Activated T-helper 1 cell treated with anti-CD3 and anti-CD28 coated beads, Interleukin-2, amount 50 U/mL, for 16 hours (primary cell): ENCODE results near the gene GALNT10.
"Not testable (repeated sequence)": the region's sequence is repeated elsewhere in the genome, so short reads cannot be mapped to it uniquely, and the experiment has no call there.

ENCODE experiments used
- DNase-seq, 2 donors: peaks; one replicate each; pipeline ENCODE4 v3.0.0-alpha.2; 2020; ENCODE audit warnings: low read depth in 1 of 2, low spot score in 1 of 2

GALNT10 gene

DNA sequence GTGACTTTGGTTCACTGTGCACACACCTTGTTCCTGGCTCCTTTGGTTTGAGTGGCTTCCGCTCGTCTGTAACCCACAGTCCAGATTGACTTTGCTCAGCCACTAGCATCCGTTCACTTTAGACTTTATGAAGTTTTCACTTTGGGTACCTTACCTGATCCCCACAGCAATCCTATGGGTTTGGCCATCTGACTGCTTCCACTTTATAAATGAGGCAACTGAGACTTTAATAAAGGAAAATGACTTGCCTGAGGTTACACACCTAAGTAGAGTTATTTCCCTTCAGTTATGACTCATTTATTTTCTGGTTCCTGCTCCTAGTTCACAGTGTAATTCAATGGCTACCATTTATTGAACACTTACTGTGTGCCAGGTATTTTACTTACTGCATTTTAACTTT, 161.0 kb downstream of the GALNT10 start:
- no peak for DNase-seq

DNA sequence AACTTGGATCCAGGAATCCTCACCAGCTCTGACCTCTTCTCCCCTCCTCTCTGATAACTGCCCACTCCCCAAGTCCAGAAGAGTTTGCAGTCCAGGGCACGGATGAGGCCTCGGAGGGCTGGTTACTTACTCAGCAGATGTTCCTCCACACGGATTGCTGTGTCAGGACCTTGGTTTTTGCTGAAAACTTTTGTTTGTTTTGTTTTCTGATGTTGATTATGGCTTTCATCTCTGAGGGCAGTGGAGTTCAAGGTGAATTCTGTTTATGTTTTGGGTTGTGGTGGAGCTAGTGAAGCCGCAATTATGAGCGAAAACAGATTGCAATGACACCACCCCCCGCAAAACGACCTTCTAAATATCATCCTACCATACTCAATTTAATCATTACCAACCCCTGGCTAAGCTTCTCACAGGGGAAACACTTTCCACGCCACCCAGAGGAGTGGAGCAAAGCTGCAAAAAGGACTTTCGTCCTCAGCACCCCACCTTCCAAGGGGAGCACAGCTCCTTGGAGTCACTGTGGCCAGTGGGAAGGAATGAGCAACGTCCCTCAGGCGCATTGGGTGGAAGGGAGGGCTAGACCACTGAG, 162.5 kb downstream of the GALNT10 start:
- DNase-seq, result no peak

DNA sequence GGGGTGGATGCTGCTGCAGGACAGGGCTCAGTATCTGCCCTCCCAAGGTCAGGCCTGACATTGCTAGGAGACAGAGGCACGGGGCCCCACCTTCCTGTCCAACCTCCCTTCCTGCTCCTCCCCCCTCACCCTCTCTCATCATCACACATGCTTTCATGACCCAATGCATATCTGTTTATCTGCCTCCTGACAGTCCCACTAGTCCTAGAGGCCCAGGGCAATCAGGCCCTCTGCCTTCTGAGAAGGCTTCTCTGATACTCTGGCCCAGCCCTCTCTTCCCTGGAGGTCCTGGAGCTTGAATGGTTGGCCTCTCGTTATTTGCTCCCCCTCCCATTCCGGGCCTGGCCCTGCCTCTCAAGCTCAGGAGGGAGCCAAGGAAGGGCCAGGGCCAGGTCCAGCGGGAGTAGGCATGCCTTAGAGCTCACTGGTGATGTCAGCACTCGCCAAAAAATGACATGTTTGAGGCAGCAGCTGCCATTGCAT, 164.6 kb downstream of the GALNT10 start:
- DNase-seq, result no peak

DNA sequence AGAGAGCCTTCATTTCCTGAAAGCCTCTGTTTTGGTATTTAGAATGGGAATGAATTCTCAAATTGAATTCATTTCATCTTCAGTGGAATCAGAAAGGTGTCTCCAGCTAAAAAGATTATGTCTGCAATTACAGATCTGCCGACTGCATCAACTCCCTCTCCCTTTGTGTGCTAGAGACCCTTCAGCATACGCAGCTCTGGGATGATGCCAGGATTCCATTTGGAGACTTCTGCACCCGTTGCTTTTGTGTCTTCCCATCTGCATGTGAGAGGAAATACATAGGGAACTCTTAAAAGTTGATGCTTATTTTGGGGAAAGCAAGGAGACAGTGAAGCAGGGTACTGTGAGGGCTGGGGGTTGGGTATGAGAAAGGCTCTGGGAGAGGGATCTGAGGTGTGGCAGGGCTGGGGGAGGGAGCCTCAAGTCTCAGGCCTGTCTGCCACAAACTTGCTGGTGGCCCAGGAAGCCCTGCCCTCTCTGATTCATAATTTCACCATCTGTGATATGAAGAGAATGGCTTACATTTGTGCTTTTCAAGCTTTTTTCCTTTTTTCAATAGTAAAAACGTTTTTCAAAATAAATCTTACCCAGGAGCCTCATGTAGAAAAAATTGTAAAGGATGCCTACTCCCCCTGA, 165.6 kb downstream of the GALNT10 start:
- DNase-seq, result no peak

DNA sequence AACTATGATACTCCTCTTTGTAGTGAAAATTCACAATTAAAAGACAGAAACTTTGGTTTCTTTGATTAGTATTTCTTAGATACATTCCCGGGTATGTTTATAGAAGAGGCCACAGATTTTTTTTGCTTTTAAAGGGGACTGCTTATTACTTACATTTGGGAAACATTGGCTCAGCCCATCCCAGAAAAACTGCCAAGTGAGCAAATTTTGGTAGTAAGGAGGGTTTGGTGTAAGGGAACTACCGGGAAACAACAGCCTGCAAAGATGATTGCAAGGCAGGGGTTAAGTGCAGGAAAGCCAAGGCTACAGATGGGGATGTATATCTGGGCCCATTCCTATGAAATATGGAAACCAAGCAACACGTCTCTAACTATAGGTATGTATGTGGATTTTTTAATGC, 166.4 kb downstream of the GALNT10 start:
- no peak for DNase-seq

DNA sequence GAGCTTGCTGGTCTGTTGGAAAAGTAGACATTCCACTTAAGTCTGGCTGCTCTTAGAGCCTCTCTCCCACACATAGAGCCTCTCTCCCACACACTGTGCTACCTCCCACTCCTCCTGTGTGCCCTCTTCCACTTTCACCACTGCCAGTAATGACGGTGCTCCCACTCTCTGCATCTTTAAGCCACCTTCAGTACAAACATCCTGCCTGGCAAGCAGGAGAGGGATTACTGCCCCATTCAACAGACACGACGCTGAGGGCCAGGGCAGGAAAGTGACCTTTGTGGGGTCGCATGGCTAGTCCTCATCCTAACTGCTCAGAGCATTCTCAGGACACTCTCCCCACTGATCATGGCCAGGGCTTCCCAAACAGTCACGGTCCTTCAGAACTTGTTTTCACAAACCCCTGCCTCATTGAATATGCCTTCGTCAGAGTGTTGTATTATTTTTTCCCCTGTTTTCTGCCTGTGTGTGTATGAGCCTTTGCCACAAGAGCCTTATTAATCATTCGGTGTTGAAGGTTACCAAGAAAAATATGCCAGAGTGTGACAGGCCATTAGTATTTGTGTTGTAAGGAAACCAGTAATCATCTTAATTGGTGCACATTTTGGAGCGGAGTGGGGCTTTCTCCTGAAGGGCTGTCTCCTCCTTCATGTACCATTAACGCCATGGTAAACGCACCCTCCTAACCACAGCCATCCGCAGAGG, 168.1 kb downstream of the GALNT10 start:
- DNase-seq, result no peak

DNA sequence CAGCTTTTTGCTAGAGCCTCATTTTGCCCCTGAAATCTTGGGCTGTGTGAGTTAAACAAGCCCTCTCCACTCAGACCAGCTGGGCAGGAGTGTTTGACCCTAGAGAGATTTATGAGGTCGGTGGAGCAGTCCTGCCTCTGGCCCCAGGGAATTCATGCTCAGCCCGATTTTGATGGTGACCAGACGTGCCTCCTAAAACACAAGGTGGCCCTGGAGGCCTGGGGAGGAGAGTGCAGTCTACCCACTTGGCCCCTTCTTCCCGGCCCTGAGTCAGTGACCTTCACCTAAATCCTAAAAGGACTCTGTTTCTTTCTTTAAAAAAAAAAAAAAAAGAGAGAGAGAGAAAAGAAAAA, 168.7 kb downstream of the GALNT10 start:
- DNase-seq, result no peak

DNA sequence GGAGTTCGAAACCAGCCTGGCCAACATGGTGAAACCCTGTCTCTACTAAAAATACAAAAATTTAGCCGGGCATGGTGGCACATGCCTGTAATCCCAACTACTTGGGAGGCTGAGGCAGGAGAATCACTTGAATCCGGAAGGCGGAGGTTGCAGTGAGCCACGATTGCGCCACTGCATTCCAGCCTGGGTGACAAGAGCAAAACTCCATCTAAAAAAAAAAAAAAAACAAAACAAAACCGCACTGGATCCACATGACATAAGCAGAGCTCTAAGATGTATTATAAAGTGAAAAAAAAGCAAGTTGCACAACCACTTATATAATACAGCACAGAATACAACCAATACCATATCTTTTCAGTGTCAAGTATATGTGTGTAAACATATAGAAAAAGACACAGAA, 169.7 kb downstream of the GALNT10 start:
- not testable (repeated sequence) for DNase-seq

DNA sequence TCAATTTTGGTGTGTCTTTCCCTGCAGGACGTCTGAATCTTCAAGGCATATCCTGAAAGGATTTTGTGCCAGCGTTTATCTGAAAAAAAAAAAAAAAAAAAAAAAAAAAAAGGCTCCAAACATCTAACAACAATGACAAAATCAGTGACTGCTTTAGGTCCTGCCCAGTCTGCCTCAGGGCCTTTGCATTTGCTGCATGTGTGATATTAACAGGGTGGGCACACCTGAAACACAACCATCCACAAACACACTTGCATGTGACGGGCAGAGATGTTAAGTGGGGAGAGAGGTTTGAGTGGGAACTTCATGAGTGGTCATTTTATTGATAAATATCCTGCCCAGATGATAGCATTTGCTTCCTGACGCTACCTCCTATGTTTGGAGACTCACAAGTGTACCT, 172.9 kb downstream of the GALNT10 start:
- no peak for DNase-seq

DNA sequence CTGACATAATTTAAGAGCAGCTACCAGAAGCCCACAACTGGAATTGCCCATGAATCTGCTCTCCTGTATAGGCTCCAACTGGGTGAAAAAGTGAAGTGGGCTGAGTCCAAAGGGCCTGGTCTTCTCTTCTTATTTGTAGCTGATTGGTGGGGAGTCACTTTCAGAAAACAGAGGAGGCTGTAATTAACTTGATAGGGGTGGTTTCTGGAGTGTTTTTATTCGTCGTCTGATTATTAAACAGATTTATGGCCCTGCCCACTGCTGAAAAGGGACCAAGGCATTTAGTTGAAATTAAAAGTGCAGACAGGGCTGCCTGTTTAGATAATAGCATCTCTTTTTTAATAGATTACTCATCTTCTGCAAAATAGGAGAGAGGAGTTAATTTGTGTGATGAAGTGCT, 174.2 kb downstream of the GALNT10 start:
- no peak for DNase-seq

DNA sequence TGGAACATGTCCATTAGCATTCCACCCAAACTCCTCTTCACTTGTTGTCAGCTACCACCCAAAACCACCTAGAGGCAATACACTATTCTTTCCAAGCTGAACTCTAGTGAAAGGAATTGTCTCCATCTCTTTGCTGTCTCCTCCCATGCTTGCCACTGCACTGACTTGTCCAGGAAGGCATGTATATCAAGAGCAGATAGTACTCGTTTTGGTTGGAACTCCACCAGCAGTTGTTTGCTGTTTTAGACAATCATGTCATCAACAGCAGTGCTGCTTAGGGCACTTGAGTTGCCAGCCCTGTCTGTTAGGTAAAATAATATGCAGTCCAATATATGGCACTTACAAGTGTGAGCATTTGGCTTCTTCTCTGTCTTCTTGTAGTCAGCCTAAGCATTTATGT, 175.3 kb downstream of the GALNT10 start:
- DNase-seq, result no peak

DNA sequence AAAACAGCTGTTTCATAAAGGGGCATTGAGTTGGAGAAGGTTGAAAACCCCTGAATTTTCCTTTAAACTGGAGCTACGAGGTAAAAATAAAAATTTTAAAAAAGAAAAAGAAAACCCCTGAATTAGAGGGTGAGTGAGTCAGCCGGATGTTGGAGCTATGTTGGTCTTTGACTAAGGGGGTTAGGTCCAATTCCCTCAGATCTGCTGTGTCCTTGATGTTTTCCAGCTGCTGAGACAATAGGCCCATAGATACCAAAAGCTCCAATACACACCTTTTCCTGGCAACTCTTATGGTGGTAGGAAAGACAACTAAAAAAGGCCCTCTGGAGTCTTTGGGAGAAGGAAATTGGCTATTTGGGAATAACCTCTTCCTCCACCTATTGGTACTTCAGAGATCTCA, 175.8 kb downstream of the GALNT10 start:
- no peak for DNase-seq

DNA sequence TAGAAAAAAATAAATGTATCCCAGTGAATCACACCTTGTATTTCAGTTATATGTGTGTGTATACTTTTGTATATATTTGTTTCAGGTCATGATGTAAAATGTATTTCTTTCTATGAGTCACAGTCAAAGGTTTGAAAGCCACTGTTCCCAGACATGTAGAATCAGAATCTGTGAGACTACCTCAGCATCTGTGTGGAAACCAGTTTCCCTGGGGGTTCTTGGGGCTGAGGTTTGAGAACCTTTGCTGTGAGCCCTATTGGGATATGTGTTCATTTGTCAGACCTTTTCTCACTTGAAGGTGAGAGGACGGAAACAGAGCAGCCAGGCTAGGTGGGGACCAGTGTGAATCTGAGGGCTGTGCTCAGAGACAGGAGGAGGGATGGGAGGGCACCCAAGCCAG, 176.6 kb downstream of the GALNT10 start:
- DNase-seq, result no peak

DNA sequence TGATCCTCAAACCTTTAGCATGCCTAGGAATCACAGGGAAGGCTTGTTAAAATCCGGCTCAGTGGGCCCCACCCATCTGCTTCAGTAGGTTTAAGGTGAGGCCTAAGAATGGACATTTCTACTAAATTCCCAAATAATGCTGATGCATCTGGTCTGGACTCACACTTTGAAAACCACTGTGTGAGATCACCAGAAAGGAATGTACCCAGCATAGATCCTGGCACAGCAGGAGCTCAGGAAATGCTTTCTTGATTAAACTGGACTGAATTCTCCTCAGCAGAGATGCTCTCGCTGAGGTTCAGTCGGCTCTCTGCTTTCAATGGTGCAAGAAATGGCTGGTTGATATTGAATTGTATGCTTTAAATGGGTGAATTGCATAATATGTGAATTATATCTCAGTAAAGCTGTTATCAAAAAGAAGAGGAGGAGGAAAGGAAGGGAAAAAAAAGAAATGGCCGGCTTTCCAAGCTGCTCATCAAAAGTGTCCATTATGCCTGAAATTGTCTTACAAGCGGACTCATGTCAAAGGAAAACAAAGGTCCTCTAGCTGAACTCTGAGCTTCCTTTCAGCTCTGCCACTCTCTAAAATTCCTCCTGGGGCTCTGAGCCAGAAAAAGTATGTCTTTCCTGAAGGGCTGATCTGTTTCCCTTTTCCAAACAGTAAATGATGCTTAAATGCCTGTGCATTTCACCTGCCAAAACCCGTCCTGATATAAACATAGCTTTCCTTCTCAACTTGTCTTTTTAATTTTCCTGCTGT, 177.7 kb downstream of the GALNT10 start:
- DNase-seq, result no peak

DNA sequence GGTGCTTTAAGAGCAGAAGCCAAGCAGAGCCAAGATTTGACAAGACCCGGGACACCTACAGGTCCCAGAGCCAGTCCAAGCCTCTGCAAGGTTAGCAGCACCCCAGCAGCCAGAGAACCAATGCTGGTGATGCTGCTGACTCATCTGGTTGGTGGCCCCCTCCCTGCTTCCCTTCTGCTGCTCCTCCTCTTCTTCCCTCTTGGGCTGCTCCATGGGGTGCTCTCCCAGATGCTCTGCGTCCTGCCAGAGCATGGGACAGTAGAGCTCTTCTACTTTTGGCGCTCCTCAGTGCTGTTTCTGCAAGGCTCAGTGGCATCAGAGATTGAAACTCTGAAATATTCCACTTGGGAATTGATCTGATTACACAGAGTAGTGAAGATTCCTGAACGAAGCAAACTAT, 179.1 kb downstream of the GALNT10 start:
- DNase-seq, result no peak

DNA sequence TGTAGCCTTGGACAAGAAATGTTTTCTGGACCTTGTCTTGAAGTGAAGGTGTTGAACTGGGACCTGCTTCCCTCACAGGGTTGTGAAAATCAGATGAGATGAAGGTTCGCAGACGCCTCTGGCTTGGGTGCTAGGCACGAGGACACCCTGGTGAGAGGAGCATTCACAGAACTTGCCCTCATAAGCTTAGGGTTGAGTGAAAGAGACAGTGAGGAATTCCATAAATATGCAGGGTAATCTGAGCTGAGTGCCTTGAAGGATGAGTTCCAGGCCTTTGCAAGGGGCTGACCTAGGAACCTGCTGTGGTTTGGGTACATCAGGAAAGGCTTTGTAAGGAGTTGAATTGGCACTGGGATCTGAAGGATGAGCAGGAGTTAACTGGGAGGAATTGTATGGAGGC, 179.6 kb downstream of the GALNT10 start:
- no peak for DNase-seq

DNA sequence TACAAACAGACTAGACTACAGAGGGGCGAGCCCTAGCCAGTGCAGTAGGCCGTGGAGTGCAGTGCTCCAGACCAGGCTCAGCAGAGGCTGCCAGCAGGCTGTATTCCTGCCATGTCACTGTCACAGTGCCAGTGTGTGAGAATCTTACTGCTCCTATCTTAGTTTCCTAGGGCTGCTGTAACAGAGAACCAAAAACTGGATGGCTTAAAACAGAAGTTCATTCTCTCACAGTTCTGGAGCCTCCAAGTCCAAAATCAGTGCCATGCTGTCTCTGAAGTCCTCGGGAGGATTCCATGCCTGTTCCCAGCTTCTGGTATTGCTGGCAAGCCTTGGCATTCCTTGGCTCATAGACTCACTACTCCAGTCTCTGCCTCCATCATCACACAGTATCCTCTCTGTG, 180.3 kb downstream of the GALNT10 start:
- no peak for DNase-seq

DNA sequence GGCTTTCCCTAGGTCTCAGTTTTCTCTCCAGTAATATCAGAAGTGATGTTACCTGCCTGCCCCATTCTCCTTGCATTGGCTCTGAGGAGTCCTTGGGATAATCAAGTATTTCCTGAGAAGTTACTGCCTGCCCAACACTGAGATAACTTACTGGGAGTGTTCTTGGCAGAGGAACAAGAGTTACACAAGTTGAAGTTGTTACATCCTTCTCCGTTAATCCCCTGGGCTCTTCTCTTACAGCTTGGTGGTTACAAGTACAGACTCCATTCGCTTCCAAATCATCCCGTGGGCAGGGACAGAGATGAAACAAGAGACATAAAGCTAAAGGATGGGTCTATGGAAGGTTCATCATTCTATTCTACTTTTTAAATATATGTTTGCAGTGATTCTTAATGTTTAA, 181.2 kb downstream of the GALNT10 start:
- no peak for DNase-seq

DNA sequence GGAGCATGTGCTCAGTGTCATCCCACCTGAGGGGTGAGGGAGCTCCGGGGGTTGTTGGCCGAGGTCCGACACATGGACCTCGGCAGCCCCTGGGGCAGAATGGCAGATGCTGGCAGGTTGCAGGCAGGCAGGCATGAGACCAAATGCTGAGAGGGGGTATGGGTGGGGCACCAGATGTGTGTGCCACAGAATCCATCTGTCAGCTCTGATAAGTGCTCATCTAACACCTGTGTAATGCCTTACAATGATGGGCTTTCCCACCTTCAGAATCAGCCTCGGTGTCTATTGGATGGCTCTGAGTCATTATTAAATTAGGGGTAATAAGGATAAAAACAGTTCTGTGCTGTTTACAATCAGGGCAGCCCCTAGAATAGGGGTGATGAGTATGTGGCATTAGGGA, 182.1 kb downstream of the GALNT10 start:
- no peak for DNase-seq

DNA sequence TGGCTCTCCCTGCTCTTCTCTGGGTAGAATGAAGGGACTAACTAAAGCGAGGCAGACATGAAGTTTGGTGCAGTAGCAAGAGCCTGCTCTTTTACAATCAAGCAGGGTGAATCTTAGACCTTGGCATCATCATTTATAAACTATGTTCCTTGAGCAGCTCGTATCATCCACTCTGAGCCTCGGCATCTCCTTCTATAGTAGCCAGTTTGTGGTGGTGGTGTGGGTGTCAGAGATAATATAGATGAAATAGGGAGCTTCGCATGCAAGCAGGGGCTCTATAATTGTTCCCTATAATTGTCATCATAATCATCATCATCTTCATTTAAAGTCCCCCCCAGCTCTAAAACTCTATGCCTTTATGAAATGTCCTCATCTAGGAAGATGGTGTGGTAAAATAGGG, 182.8 kb downstream of the GALNT10 start:
- DNase-seq, result no peak

DNA sequence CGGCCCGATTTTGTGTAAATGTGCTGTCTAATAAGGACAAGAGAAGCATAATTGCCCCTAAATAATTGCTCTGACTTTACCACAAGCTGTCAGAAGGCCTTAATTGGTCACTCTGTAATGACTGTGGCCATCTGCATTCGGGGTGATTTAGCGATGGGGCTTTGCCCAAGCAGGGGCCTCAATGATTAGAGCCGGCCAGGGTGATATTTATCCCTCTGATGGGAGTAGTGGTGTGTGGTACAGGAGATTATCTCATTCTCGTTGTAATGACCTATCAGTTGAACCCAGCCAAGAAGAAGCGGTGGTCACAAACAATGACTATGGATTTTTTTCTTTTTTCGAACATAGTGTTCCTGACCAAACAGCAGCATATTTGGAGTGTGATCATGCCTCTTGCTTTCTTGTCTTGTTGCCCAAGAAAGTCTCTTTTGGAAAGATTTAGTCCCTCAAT, 183.2 kb downstream of the GALNT10 start:
- DNase-seq, result no peak

DNA sequence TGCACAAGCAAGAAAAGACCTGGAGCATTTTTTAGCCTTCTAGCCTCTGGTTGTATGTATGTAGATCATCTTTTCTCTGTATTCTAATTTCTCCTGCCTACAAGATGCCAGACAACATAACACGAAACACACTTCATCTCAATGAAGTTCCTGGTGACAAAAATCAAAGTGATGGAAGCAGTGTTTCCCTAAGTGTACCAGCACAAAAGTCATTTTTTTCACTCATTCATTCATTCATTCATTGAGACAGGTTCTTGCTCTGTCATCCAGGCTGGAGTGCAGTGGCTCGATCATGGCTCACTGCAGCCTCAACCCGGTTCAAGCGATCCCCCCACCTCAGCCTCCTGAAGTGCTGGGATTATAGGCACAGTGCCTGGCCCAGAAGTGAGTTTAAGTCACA, 183.7 kb downstream of the GALNT10 start:
- no peak for DNase-seq
